ENCODE data around the gene SIPA1L3.

GRCh38 chr19:37906869-37907734, at the start of gene SIPA1L3:
- no peak for TF ChIP-seq GATA2 (CRISPR knock-in tag; IDR thresholded peaks at IDR 0.05)
- no peak for TF ChIP-seq CSDE1 (IDR thresholded peaks at IDR 0.05)
- TF ChIP-seq, protein P1, sequence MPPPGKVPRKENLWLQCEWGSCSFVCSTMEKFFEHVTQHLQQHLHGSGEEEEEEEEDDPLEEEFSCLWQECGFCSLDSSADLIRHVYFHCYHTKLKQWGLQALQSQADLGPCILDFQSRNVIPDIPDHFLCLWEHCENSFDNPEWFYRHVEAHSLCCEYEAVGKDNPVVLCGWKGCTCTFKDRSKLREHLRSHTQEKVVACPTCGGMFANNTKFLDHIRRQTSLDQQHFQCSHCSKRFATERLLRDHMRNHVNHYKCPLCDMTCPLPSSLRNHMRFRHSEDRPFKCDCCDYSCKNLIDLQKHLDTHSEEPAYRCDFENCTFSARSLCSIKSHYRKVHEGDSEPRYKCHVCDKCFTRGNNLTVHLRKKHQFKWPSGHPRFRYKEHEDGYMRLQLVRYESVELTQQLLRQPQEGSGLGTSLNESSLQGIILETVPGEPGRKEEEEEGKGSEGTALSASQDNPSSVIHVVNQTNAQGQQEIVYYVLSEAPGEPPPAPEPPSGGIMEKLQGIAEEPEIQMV (tag; conservative IDR thresholded peaks at IDR 0.05; ENCODE audit: low read depth) = no peak
- TF ChIP-seq CAMTA2 (CRISPR knock-in tag; conservative IDR thresholded peaks at IDR 0.05) = no peak
- no peak for TF ChIP-seq EP300 (IDR thresholded peaks at IDR 0.05; ENCODE audit: low read length)
- TF ChIP-seq SMC3 (conservative IDR thresholded peaks at IDR 0.05; ENCODE audit: insufficient read depth, low read depth, low read length) = no peak
- TF ChIP-seq PML (IDR thresholded peaks at IDR 0.05; ENCODE audit: low read length) = no peak
- no peak for TF ChIP-seq ZC3H11A (IDR thresholded peaks at IDR 0.05; ENCODE audit: low read depth, low read length)
- TF ChIP-seq CTCF (IDR thresholded peaks at IDR 0.05 in 2 of 3, conservative IDR thresholded peaks at IDR 0.05 in 1 of 3; ENCODE audit: insufficient read depth in 2 of 3, low read depth in 1 of 3, low read length in 3 of 3) = no peak
- no peak for TF ChIP-seq FOS (IDR thresholded peaks at IDR 0.05; ENCODE audit: extremely low read depth, insufficient read length)
- no peak for TF ChIP-seq POLR2A (conservative IDR thresholded peaks at IDR 0.05)

Data from K562 (cell line).